Left ventricle myocardium superior (tissue), 1 donor: Measurements from ENCODE around the gene BMP5. TPM values are rescaled to one million over a fixed set of nuclear protein-coding genes. Genes with fewer than 3 reads are reported as not detected.

ENCODE experiments used
- ATAC-seq: fragments of 200-7000 bp; cut with Tn5 transposase; one replicate; pipeline ENCODE4 v1.9.1; 2020; ENCODE audit warnings: mild to moderate bottlenecking, moderate library complexity
- DNase-seq: peaks from one replicate; pipeline ENCODE4 v3.0.0-alpha.2; 2020
- intact Hi-C: fragments of 100-400 bp; cut with micrococcal nuclease; formaldehyde crosslinking; loops from one replicate; pipeline ENCODE4 v1.11.0; 2022
- total RNA-seq: library from RNA; stranded (reverse); fragmentation: NEBNext Ultra II Directional; extraction: Animal tissue kit (Norgen Biotek cat#: 25700); gene quantifications from one replicate; pipeline ENCODE4 v1.2.1, GENCODE V29; 2021
- donor health status: DM: no; HTN: yes; CAD: no; lungs with severe emphysema.

The BMP5 gene
- total RNA-seq, 1 donor from 2014 or later, result 2.8 TPM

GRCh38 chr6:55759536-55759935, 115.9 kb downstream of the BMP5 start:
- ATAC-seq, result no peak
- intact Hi-C loops, result no loop called here
- DNase-seq, result no peak

DNA sequence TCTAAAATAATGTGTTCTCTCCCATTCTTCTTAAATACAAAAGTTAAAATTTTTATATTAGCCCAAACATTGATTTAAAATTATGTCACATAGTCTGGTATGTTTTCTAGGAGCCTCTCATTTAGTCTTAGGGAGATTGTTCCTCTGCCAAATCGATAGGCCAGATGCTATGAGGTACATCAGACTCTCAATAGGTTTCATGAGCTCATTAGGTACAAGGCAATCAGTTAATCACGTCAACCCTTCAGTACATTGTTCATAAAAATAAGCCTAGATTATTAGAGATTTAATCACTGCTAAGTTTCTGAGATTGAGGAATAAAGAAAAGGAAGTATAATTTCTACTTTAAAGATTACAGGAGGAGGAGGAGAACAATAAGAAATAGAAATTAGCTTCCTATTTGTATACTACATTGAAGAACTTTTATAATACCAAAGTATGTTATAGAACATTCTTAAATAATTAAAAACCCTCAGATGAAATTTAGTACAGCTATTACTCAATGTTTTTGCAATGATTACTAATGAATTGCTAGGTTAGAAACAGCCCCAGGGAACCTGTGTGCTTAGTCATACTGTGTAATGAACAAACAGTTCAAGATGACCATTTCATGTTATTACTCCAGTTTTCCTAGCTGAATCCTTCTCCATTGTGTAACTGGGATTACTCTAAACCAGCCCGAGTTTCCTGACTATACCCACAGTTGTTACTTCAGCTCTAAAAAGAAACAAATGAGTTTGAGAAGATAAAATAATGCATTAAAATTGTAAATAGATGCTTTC, 117.0 kb downstream of the BMP5 start:
- intact Hi-C loops, result no loop called here
- DNase-seq (no peak), ATAC-seq (peak; percentile 84)

- intact Hi-C loops, result no loop called here
- no peak for DNase-seq
- ATAC-seq, result no peak
These were observed 118.8 kb downstream of the BMP5 start for GRCh38 chr6:55756531-55757031.

- ATAC-seq, result no peak
These were observed 126.5 kb downstream of the BMP5 start for GRCh38 chr6:55748880-55749279.

DNA sequence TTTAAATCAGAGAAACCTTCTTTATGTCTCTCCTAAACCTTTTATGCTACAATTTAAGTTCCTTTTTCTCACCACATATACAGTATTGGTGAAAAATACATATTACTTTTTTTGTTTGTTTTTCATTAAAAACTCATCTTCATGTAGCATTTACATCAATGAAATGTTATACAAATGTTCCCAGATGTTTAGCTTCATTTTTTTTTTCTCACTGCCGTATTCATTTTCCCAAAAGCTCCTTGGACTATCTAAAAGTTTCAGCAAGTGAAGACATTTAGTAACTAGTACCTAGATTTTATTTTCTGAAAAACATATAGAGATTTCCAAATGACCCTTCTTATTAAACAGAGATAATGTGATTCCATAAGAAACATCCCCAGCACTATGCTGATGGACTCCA, 128.9 kb downstream of the BMP5 start:
- intact Hi-C loops, result no loop called here
- ATAC-seq, result no peak
- DNase-seq, result no peak

More at GRCh38 chr6:55748880-55749279, 126.5 kb downstream of the BMP5 start:
- DNase-seq, result no peak
- intact Hi-C loops, result no loop called here

DNA sequence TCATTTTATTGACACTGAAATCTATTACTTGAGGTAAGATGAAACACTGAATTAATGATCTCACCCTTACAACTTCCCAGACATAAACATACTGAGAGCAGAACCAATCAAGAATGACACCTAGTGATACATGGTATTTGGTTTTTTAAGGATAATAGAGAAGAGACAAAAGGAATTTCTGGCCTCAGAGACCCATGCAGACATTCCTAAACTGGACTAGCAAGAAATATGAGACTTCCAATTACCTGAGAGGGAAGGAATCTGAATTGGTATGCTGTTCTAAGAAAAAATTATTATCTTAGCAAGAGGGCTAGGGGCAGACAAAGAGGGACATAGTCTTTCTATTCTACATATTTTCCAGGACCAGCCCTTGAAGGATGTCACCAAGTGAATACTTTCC, 141.1 kb downstream of the BMP5 start:
- no peak for DNase-seq
- ATAC-seq, result no peak
- intact Hi-C loops, result no loop called here

DNA sequence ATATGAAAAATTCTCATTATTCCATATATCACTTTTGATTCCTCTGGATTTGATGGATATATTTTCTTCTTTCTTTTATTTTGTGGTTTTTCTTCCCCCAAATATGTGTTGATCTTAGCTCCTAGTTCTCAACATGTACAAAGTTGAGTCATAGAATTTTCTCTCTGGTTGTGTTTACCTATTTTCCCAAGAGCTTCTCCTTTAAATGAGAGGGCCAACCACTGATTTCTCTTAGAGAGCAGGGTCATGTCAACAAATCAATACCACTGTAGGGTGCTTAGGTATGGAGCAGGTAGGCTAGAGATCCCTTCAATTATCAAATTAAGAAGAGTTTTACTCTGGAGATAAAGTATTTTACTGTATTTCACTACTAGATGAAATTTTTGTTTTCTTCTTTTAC, 145.7 kb downstream of the BMP5 start:
- DNase-seq (no peak), ATAC-seq (no peak)
- intact Hi-C loops, result no loop called here

- ATAC-seq (no peak), DNase-seq (no peak)
- intact Hi-C loops, result no loop called here
These were observed 149.2 kb downstream of the BMP5 start for GRCh38 chr6:55726144-55726543.

DNA sequence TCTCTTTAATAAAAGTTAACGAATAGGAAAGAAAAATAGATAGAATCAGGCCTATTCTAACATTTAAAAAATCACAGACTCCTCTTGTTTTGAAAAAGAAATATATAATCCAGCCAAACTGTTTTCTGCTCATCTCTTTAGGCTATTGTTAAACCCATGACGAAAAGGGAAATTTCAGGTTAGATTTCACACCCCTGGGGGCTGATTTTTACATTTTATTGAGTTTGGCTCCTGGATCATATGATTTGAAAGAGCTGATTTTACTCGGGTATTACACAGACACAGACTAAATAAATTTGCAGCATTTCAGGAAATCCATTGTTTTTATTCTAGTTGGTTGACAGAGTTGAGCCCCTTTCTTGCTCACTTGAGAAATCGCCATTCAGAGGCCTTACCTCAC, 160.6 kb downstream of the BMP5 start:
- intact Hi-C loops, result no loop called here
- ATAC-seq (no peak), DNase-seq (no peak)

DNA sequence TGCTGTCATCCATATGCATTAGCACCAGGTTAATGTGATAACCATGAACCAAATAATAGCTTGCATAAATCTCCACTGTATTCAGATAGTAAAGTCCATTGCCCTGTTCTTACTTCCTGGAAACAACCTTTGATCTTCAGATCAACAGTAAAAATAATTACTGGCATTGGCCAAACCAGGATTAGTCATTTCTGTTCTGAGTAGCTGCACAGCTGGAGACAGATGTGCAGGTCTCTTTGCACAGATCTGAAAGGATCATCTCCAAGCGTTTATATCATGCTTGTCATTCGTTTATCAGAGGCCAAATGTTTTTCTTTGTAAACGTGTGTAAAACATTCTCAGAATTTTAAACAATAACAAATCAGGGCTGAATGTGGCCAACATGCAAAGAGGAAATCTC, 162.0 kb downstream of the BMP5 start:
- no peak for DNase-seq
- intact Hi-C loops, result no loop called here
- ATAC-seq, result peak; percentile 54

DNA sequence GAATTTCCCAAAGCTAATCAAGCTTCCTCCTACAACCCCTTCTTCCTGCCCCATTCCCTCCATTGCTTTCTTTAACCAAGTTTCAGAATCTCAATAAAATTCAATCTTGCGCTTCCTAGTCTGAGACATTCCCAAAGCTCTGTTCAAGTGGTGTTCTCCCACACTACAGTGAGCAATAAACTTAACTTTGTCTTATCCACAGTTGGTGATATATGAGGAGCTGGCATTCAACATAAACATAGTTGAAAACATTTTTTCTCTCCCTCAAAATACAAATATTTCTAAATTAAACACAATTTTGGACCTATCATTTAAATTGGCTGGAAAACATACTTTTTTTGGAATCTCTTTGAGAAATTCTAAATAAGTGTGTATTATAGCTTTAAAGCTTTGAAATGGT, 166.7 kb downstream of the BMP5 start:
- ATAC-seq (no peak), DNase-seq (no peak)
- intact Hi-C loops, result no loop called here

GRCh38 chr6:55705451-55706440, 169.6 kb downstream of the BMP5 start:
- no peak for ATAC-seq
- intact Hi-C loops, result no loop called here
- no peak for DNase-seq

- ATAC-seq (no peak), DNase-seq (no peak)
- intact Hi-C loops, result no loop called here
These were observed 171.0 kb downstream of the BMP5 start for GRCh38 chr6:55704421-55704820.
